ENCODE measurements around the gene LDAH.

LDAH gene

GRCh38 chr2:20649976-20650375 lies 172.9 kb downstream of the LDAH start:
- DNase-seq = no peak

DNA sequence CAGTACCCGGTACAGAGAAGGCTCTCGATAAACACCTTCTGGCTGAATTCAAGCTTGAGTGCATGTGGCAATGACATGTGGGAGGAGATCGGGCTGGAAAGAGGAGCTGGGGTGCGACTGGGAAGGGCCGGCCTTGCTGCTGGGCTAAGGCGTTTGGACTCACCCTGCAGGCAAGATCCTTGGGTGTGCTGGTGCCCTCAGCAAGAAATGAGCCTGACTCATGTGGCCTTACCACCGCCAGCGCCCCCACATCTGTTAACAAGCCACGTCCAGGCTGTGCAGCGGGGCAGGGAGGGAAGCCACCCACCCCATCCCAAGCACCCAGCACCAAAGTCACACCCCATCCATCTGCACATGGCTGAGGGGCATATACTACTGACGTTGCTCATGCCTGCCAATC lies 173.3 kb downstream of the LDAH start:
- no peak for DNase-seq

DNA sequence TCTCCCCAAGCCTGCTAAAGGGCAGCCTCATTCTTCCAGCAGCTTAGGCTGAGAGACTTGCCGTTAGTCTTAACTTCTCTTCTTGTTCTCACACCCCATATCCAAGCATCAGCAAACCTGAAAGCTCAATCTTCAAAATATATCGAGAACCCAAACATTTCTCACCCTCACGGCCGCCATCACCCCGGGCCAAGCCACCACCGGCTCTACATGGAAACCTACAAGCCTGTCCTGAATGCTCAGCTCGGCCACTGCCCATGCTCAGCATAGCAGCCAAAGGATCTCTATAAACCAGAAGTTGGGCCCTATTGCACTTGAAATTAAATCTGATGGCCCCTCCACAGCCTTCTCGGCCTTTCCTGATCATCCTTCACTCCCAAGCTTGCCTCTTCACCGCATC lies 174.1 kb downstream of the LDAH start:
- DNase-seq = no peak

DNA sequence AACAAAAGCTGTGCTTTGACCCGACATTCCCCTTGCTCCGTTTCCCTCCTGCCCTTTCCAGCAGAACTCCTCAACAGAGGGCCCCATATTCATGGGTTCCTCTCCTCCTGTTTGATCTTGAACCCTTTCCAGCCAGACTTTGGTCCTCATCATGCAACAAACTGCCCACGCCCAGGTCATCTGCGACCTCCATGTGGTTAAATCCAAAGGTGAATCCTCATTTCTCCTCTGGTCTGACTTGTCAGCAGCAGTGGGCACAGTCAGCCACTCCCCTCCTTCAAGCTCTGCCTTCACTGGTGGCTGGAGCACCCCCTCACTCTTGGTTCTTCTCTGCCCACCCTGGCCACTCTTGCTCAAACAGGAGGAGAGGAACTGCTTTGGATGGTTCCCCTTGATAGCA lies 174.7 kb downstream of the LDAH start:
- DNase-seq = no peak

DNA sequence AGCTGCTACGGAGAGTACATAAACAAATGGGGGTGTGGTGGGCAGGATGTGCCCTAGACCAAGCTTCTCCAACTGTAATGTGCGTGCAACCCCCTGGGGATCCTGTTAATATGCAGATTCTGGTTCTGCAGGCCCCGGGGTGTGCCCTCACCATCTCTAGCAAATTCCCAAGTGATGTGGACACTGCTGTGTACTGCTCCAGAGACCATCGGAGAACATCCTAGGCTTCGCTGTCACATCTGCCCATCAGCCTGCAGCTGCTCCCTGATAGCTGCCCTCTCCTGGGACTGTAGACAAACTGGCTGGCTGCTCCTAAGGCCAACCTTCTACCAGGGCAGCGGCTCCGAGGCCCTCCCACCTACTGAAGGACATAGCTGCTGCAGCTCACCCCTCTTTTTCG lies 175.2 kb downstream of the LDAH start:
- DNase-seq = no peak

- DNase-seq = no peak
Observed at GRCh38 chr2:20647211-20647610, 175.7 kb downstream of the LDAH start.

DNA sequence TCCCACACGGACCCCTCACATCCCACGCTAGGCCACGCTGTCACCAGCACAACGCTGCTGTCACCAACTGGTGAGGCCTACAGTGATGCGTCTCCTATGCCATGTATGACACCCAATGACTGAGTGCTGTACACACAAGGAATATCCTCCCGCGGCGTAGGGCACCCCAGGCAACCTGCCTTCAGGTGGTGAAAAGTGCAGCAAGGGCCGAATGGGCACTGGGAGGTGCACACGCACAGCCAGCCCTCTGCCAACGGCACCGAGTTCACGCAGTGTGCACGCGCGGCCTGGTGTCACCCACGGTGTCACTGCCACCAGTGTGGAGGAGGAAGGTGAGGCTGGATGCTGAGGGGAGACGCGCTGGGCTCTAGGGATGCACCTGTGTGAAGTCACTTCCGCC lies 176.5 kb downstream of the LDAH start:
- no peak for DNase-seq

GRCh38 chr2:20645761-20646160 lies 177.1 kb downstream of the LDAH start:
- DNase-seq = no peak

DNA sequence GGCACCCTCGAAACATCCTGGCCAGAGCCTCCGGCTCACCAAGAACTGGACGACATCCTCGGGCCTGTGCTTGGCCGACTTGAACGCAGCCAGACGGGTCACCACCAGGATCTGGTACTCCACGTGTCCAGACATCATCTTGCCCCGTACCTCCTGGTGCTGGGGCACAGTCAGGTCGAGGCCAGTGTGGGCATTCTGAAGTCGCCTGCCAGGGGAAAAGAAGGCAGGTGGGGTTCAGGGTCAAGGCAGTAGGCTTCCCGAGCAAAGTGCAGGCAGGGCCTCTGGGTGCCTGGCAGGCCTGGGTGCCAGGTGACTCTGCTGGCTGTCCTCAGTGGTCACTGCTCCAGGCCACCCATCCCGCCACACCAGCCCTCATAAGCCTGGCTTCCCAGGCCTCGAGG lies 177.6 kb downstream of the LDAH start:
- DNase-seq = no peak

DNA sequence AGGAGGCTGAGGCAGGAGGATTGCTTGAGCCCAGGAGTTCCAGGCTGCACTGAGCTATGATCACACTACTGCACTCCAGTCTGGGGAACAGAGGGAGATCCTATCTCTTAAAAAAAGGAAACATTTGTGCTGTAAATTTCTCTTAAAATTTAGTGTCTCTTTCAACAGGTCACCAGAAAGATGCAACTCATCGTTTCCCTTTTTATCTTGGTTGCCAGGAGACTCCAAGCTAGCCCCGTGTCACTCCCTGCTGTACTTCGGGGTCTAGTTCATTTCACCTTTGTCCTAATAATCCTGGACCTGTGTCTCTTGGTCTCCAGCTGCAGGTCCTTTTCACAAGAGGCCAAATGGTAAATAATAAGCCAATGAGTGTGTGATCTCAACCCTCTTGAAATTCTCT lies 179.1 kb downstream of the LDAH start:
- DNase-seq = no peak

GRCh38 chr2:20643060-20643459 lies 179.8 kb downstream of the LDAH start:
- DNase-seq = no peak

DNA sequence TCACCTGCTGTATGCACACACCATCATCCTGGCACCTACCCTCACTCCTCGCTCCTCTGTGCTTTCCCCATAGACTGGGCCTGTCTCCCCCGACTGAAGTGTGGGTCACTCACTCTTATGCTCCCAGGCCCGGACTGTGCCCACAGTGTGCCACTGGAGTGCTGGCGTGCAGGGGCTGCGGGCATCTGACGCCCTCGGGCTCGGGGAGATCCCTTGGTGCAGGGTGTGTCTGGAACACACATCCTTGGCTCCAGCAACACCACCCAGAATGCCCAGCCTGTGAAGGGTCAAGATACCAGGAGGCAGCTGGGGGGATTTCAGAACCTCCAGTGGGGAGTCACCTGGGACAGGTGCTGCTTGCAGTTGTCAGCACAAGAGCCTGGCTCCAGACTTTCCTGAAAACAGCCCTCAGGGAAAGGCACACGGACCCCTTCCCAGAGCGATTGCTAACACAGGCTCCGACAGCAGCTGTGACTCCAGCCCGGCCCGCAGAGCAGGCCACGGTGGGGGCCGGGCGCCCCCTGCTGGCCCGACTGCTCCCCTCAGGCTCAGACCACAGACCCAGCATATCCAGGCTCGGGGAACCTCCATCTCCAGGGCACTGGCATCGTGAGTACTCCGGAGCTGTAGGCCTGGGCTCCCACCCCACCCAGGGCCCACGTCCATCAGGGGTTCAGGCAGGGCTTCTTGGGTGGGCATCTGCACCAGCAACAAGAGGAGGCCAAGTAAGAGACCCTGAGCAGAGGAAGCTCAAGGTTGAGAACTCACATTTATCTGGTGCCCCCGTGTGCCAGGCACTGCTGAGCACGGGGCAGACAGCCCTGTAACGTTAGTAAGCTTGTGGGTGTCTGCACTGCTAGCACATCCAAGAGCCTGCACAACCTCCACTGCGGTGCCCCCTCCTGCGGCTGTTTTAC lies 180.6 kb downstream of the LDAH start:
- DNase-seq = peak; percentile 56 to 57

- no peak for DNase-seq
Observed at GRCh38 chr2:20641123-20641985, 181.5 kb downstream of the LDAH start.

DNA sequence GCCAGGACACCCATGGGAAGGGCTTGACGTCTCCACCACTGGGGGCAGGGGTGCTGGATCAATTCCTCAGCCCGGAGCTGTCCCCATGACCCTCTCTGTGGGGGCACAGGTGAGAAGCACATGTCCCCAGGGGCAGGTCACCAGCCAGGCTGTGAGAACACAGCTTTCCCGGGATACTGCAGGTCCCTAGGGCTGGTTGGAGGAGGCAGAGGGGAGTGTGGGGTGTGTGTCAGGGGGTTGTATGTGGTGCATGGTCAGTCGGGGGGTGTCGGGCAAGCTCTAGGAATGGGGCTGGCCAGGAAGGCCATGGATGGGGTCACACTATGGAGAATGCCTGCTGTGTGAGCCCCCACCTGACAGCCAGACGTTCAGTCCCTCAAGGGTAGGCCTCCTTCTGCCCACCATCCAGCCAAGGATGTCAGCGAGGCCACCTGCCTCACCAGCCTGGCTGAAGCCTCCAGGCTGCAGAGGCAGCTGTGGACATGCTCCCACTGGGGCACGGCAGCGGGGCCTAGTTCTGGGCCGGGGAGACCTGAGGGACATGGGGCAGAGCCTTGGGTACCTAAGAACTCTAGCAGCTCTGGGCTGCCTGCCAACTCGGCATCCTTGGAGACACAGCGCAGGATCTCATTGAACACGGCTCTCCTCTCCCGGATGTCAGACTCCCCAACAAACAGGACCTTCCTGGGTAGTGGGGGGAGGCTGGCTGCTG lies 182.3 kb downstream of the LDAH start:
- no peak for DNase-seq

DNA sequence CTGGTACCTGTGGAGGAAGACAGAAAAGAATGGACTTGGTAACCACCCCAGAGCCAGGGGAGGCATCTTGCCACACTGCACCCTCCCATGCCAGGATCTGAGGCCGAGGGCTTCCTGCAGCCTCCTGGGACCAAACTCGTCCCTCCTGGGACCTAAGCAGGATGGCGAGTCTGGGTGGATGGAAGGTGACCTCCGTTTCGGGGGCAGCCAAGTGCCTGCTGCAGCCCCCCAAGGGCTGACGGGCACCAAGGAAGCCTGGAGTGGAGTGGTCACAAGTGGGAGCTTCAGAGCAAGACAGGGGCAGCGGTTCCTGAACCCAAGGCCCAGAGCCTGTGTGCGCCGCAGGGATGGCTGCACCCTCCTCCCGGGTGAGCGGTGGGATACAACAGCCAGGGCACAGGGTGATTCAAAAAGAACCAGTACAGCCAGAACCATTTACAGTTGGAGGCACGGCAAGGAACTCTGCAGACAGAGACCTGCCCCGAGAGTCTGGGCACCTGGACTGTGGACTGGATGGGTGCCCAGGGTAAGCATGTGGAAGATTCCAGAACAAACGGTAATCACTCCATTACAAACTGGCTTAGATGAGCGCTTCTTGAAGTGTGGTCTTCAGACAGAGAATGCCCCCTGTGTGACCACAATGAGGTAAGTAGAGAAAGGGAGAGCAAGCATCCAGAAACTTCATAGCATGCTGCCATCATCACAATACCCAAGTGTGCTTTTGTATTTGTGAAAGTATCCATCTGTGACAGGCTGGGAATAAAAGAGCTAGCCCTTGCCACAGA lies 184.1 kb downstream of the LDAH start:
- no peak for DNase-seq

DNA sequence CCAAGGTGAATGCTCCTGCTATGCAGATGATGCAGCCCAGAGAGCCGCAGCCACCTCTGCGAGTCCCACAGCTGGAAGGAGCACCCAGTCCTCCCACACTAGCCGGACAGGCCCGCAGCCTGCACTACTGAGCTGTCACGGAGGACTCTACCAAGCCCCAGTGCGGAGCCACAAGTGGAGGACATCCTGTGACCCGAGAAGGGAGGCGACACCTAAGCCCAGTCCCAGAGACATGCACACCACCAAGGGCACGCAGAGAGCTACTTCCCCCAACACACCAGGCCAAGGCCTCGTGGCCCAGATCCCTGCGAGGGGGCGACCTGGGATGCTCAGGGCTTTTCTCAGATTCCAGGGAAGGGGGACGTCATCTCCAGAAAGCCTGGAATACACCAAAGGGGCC lies 184.9 kb downstream of the LDAH start:
- no peak for DNase-seq

DNA sequence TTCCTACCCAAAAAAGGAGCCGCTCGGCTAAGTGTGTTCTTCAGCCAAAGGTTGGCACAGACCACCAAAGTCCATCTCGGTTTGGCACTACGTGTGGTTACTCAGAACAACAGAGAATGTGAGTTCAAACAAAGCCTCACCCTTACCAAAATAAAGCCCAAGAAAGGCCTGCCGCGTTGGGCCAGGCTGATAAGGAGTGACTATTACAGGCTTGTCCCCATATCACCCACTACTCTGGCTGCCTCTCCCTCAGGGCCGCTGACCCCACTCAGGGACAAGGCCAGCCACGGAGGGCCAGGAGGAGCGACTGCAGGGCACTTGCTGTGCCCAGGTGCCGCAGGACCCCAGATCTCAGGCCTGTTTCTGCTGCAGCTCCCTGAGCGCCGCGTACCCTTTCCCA lies 185.8 kb downstream of the LDAH start:
- DNase-seq = no peak

DNA sequence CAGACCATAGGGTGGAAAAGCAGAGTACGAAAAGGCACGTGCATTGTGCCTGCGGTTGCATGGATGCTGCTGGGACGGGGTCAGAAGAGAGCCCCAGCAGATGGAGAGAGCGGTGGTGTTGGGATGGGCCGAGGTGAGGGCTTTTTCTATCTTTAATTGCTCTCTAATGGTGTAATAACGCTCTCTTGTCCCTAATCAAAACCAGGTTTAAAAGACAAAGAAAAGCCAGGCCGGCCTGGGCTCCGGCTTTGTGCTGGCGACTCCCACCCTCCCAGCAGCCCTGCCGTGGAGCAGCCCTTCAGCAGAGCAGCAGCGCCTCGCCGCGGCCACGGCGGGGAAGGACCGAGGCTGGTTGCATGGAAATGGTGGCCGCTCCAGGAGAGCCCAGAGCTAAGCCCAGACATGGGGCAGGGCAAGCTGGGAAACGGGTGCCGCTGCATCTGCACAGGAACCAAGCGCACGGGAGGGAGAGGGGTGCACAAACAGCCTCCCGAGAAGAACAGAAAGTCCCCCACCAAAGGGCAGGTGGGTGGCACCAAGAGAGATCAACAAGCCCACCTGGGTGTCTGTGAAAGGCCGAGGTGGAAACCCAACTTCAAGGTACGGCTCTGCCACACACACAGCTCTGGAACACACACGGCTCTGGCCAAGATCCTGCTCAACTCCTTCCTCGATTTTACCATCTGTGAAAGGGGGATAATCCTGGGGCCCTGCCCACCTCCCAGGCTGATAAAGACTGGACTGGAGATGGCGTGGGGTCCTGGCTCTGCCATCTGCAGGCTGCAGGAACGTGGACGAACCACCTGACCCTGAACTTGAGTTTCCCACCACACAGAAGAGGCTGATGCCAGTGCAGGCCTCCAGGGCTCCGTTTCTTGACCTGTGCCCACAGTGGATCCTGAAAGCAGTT lies 187.0 kb downstream of the LDAH start:
- DNase-seq = peak; percentile 65 to 78

DNA sequence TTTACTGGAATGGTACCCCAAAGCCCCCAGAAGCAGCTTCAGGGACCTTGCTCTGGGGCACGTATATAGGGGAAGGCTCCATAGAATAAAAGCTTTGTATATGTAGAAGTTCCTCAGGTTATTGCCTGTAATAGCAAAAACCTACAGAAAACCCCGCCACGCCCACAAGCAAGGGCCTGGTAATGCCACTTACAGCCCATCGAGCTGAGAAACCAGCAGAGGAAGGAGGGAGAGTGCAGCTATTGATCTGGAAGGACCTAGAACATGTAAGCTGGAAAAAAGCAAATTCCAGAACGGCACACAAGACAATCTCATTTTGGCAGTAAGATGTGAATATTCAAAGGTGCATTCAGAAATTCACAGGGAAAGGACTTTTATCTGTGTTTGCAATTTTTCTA lies 187.8 kb downstream of the LDAH start:
- peak; percentile 31 to 52 for DNase-seq

DNA sequence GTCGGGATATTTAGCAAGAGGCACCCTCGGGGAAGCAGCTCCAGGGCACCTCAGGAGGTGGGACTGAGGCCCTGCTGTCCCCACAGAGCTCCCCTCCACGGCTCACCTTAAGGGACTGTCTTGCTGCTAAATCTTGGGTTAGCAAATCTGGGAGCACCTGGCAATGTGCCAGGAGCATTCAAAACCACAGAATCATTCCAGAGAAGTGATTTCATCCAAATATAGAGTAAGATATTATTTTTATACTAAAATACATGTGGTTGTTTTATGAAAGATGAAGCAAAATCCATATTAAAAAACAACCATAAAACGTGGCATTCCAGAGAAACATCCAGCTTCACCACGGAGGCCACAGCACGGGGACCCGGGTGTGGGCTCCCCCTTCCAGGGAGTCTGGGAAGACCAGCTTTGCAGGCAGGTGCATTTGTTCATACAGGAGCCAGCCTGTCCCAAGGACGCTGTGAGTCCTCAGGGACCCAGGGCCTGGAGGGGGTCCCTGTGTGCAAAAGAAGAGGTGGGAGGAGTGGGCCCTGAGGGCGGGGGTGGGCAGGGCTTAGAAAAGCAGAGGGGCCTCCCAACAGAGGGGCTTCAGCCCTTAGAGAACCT lies 188.3 kb downstream of the LDAH start:
- peak; percentile 9 to 45 for DNase-seq

All from SHP77 (cell line).